NCI-H510A treated with DMSO at 0.1 percent for 48 hours (cell line): ENCODE data around the gene LRRC9.
"Not testable (repeated sequence)": the region's sequence is repeated elsewhere in the genome, so short reads cannot be mapped to it uniquely, and the experiment has no call there.

Source experiments
- DNase-seq: peaks from one replicate; lab custom pipeline; 2025; lab: John Stamatoyannopoulos, UW

The LRRC9 gene

DNA sequence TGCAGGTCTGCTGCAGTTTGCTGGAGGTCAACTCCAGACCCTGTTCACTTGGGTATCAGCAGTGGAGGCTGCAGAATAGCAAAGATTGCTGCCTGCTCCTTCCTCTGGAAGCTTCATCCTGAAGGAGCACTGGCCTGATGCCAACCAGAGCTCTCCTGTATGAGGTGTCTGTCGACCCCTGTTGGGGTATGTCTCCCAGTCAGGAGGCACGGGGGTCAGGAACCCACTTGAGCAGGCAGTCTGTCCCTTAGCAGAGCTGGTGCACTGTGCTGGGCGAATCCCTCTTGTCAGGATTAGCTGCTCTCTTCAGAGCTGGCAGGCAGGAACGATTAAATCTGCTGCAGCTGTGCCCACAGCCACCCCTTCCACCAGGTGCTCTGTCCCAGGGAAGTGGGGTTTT is 37.9 kb downstream of the LRRC9 start:
- not testable (repeated sequence) for DNase-seq

DNA sequence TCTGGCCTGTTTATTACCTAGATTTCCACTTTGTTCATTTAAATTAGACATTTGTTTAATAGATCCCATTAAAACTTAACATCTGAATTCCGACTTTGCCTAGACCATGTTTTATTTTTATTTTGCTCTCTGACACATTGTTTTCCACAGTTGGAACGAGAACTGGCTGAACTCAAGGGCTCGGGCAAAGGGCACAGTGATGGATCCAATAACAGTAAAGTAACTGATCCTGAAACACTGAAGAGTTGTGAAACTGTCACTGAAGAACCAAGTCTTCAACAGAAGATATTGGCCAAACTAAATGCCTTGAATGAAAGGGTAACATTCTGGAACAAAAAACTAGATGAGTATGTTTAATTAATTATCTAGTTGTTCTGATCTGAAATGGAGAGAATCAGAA is 39.7 kb downstream of the LRRC9 start:
- DNase-seq = no peak

DNA sequence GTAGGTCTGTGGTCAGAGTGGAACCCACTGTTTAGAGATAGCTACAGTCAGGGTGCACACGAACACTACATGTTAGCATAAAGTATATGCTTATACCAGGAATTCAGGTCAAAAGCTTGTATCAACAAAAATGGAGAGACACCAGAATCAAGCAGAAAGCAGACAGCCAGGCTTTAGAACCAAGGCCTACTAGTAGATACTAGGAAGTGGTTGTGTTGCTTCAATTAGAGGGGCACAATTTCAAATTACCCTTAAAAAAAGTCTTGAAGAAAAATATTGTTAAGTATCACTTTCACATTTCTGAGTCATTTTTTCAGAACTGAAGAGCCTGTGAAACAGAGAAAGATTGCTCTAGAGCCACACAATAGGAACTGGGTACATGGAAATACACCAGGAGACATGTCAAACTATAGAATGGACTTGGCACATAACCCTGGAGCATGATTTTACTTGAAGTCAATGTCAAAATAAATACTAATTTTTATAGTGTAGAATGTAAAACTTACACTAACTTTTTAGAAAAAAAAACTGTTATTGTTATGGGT is 41.6 kb downstream of the LRRC9 start:
- no peak for DNase-seq

DNA sequence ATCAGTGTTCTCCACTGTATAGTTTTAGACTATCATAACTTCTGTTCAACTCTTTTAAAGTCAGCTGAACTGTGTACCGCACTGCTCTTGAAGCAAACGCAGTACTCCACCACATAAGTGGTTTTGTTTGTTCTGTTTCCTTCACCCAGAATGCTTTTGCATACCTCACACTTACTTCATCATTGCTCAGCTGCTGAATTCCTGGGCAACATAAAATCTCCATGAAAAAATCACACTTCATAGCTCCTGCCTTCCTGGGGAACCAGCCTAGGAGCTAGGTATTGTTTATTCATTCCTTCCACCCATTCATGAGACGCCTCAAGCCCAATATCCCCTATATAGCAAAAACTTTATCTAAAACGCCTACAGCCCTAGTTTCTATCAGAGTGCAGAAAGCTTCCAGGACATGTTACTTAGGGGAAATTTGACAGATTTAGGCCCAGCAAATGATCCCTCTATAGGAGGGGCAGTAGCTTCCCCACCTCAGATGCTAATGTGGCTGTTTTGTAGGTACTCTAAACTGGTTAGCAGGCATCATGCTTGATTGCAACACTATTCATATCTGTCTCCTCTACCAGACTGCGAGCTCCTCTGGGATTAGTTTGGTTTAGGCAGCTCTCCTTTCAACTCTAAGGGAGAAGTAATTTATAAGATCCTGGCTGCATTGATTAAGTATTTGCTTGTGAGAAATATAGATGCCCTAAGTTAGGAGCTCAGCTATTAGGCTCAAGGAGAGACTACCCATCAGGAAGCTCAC is 44.5 kb downstream of the LRRC9 start:
- peak; percentile 15 for DNase-seq

DNA sequence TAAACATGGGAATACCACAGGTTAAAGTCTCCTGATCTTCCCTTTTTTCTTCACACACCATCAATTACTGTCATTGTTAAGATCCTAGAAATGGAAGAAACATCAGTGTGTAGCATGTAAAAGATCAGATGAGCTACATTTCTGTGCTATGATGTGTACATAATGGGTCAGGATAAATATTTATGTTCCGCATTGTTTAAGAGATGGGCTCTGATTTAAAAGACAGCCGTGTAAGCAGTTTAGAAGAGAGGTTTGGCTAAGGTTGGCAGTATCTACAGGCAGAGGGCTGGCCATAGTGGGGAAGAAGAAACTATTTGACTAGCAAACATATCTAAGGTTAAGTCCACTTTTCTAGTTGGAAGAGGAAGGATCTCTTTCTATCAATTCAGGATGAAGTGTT is 49.4 kb downstream of the LRRC9 start:
- no peak for DNase-seq

DNA sequence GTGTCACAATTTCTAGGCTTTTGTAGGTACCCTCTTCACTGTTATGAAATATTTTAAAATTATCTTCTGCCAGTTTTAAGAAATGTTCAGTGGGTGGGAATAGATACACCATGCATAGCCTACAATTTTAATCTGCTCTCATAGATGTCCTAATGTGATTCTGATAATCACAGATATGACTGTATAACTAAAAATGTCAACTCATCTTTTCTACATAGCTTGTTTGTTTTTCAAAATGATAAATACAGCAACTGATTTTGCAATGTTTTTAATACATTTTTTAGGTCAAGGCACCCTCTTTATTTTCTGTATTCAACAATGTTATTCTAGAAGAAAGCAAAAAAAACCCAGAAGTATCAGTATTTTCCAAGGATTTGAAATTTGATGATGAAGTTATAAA is 61.6 kb downstream of the LRRC9 start:
- DNase-seq = no peak

DNA sequence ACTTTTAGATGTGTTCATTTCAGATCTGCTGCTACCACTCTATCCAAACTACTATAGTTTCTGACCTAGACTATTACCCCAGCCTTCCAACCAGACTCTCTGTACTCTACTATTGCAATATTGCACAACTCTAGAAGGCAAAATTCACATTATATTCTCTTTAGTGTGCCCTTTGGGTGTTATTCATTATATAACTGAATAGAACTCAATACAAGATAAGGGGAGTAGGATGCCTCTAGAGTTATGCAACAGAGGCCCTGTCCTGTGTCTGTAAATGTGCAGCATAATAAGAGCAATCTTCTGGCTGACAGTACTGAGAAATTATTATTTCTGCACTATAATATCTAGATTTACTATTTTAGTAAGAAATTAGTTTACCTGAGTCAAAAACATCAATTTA is 63.1 kb downstream of the LRRC9 start:
- DNase-seq = no peak

DNA sequence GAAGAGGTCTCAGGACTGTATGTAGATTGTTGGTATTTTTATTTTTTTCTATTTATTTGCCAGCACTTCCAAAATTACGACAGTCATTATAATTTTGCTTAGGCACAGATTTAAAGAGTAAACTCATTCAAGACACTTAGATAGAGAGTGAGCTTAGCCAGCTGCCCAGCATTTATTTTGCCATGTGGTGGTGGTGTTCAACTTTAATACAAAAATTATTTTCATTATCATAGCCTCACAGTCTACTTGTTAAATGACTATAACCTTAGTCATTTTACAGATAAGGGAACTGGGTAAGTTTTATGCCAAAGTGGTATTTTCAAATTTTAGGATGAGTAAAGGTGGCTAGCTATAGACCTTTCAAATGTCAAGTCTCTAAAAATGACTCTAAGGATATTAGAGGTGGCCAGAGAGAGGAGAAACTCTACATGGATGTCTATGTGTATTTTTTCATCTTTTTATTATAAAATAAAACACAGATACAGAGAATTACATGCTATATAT is 66.7 kb downstream of the LRRC9 start:
- no peak for DNase-seq

DNA sequence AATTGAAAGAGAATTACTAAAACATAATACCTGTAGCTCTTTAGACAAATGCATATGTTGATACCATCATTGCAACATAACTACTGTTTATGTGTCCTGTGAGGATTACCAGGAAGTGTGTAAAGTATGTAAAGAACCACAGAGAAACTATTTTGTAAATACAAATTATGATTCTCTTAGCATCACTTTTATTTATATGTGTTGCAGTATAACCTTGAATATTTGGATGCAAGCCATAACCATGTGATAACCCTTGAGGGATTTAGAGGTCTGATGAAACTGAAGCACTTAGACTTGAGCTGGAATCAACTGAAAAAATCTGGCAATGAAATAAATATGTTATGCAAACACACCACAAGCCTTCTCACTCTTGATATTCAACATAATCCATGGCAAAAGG is 77.5 kb downstream of the LRRC9 start:
- DNase-seq = no peak

DNA sequence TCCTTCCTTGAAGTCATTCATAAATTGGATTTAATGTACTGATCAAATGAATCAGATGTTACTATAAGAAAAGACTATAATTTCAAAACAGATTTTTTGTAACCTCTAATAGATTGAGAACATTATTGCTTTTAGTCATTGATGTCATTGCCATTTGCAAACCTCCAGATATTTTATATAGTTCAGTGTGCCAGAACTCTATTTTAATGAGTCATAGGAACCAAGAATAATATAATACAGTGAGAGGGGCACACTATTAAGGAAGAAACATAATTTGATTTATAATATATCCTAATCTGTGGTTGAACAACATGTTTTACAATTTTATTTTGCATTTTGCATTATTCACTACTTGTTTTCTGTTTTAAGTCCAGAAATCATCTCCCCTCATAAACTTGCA is 78.0 kb downstream of the LRRC9 start:
- DNase-seq = no peak

DNA sequence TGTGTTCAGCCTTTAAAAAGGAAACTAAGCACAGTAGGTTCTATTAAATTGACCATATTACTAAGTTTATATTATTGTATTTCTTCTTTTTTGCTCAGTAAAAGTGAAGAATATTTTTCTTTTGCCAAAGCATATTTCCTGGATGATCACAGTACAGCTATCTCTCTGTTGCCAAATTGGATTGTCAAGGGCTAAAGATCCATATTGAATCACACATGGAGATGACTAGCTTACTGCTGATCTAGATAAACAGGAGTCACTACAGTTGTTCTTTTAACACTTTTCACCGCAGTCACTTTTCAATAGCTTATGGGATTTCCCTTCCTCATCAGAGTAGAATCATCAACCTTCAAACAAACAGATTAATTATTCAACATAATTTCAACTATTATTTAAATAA is 78.6 kb downstream of the LRRC9 start:
- no peak for DNase-seq

DNA sequence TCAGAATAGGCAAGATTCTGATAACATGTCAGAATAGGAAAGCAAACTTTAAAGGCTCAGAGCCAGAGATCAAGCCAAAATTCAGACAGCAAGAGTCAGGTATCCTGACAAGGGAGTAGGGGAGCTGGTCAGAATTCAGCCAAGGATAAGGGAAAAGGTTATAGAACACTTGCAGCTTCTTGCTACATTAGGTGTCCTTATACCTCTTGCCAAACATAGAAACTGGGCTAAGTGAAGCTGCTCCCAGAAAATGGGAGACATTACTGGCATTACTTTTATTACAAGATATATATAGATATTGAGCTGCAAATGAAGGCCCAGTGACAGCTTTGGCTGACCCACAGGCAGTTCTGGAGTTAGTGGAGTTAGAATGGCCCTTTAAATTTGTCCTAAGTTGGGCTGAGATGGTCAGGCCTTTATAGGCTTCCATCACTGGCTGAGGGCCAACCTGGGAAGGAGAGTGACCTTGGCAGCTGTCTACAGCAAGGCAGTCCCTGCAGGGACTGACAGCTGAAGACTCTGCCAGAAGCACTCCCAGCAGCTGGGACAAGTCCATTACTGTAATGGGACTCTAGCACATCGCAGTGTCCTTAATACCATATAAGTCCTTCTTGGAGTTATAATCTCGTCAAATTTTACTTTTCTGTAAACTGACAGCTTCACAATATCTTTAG is 83.0 kb downstream of the LRRC9 start:
- DNase-seq = no peak

DNA sequence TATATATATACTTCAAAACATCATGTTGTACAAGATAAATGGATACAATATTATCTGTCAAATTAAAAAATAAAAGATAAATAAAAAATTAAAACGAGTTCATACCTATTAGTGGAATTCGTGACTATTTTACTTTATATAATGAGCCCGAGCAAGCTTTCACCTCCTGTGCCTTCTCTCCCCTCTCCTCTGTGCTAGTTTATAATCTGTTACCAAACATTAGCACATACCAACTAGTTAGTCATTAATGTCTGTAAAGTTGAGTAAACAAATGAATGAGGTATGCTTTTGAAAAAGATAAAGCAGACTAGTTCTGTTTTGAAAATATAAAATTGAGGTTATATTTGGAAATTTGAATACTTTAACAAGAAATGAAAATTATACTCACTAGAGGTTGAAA is 84.0 kb downstream of the LRRC9 start:
- DNase-seq = no peak

DNA sequence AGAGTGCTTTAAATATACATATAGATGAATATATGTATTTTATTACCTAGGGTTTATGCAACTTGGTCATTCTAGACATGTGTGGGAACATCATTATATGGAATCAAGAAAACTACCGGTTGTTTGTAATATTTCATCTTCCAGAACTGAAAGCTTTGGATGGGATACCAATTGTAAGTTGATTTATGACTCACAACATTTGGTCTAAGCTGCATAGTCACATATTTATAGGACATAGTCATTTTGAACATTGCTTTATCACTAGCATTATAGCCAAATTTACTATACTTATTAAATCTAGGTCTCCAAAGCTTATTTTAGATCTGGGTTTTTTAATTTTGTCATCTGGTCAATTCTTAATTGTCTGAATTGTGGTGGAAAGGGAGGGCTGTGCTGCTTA is 88.1 kb downstream of the LRRC9 start:
- DNase-seq = no peak

DNA sequence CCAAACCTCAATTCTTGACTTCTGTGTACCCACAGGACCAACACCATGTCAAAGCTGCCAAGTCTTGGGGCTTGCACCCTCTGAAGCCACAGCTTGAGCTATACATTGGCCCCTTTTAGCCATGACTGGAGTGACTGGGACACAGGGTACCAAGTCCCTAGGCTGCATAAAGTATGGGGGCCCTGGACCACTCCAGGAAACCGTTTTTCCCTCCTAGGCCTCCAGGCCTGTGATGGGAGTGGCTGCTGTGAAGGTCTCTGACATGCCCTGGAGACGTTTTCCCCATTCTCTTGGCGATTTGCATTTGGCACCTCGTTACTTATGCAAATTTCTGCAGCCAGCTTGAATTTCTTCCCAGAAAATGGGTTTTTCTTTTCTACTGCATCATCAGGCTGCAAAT is 90.3 kb downstream of the LRRC9 start:
- not testable (repeated sequence) for DNase-seq

DNA sequence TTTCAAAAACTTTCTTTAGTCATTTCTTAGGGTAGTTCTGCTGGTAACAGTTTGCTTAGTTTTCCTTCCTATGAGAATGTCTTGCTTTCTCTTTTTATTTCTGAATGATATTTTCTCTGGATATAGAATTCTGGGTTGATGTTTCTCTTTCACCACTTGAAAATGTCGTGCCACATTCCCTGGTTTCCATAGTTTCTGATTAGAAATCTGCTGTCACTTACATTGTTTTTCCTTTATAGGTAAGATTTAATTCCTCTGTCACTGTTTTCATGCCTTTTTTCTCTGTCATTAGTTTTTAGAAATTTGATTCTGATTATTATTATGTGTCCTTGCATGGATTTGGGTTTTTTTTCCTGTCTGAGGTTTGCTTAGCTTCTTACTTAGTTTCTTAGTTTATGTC is 94.5 kb downstream of the LRRC9 start:
- no peak for DNase-seq

DNA sequence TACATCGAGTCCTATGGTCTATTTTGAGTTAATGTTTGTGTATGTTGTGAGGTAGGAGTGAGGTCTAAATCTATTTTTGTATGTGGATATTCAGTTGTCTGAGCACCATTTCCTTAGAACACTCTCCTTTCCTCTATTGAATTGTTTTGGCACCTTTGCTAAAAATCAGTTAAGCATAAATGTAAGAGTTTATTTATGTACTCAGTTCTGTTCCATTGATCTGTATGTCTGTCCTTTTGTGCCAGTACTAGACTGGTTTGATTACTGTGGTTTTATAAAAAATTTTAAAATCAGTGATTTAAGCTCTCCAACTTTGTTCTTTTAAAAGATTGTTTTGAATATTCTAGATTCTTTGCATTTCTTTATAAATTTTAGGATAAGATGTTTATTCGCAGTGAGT is 101.7 kb downstream of the LRRC9 start:
- DNase-seq = no peak

DNA sequence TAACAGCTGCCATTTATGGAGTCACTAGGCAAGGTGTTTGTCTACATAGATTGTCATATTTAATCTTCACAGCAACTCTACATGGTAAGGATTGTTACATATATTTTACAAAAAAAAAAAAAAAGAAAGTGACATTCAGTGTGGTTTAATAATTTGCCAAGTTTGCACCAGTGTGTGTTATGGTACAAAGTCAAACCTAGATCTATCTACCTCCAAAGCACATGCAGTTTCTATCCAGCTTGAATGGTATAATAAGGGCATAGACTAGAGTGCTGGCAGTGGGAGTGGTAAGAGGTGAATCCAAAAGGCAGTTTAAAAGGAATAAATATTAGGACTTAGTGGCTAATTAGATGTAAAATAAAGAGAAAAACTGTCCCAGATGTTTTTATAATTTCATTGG is 105.6 kb downstream of the LRRC9 start:
- DNase-seq = no peak

DNA sequence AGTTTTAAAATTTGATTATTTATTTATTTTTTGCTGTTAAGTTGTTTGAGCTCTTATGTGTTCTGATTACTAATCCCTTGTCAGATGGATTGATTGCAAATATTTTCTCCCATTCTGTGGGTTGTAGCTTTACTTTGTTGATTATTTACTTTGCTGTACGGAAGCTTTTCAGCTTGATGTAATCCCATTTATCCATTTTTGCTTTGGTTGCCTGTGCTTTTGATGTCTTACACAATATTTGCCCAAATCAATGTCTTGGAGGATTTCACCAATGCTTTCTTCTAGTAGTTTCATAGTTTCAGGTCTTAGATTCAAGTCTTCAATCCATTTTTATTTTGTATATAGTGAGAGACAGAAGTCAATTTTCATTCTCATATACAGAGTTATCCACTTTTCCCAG is 115.2 kb downstream of the LRRC9 start:
- no peak for DNase-seq

DNA sequence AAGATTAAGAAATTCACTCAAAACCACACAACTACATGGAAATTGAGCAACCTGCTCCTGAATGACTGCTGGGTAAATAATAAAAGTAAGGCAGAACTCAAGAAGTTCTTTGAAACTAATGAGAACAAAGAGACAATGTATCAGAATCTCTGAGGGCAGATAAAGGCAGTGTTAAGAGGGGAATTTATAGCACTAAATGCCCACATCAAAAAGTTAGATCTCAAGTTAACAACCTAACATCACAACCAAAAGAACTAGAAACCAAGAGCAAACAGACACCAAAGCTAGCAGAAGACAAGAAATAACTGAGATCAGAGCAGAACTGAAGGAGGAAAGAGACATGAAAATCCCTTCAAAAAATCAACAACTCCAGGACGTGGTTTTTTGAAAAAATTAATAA is 128.0 kb downstream of the LRRC9 start:
- not testable (repeated sequence) for DNase-seq

DNA sequence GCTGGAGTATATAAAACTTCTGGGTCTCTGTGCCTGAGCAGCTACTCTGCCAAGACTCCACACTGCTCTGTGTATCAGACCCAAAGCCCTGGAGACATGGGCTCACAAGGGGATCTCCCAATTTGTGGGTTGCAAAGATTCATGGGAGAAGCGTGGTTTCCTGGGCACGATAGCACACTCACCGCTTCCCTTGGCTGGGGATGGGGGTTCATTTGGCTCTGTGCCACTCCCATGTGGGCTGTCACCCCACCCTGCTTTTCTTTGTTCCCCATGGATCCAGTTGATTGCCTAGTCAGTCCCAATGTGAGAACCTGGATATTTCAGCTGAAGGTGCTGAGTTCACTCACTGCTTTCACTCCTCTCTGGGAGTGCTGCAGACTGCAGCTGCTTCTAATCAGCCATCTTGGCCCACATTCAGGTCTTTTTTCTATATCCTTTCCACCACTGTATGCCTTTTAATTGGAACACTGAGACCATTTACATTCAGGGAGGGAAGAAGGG is 131.8 kb downstream of the LRRC9 start:
- no peak for DNase-seq

DNA sequence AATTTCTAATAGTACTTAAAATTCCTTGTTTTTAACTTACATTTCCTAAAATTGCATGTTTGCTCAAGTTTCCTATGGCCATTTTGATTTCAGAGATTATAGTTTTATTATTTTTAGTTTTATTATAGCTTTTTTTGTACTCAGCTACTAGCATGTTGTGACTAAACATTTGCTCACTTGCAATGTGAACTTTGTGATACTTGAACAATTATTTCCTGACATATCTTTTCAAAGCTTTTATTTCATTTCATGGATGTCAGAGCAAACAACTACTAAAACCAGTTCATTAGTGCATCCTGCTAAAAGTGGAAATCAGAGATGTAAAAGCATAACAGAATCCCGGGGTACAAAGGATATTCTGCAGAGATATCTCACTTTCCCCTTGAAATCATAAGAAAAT is 138.1 kb downstream of the LRRC9 start:
- DNase-seq = no peak

DNA sequence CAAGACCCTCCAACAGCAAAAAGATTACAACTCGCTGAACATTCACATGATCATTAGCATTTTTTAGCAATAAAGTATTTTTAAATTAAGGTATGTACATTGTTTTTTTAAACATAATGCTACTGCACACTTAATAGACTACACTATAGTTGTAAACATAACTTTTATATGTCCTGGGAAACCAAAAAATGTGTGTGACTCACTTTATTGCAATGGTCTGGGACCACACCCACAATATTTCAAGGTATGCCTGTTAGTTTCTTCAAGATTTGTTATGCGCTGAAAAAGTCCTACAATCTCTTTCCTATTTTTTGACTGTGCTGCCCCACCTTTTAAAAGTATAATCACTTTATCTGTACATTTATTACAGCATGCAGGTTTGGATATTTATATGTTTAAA is 141.4 kb downstream of the LRRC9 start:
- no peak for DNase-seq
